GM18873 (cell line): Measurements from ENCODE around the gene IL4I1.
"Not testable (repeated sequence)": the region's sequence is repeated elsewhere in the genome, so short reads cannot be mapped to it uniquely, and the experiment has no call there.

Experiments used
- ATAC-seq: cut with Tn5 transposase; IDR thresholded peaks from one replicate; pipeline ENCODE4 v1.9.1; 2021; ENCODE audit warnings: mild to moderate bottlenecking, moderate library complexity, moderate number of reproducible peaks; ENCODE audit not compliant: unreplicated experiment, low FRiP score

Gene IL4I1

GRCh38 chr19:49925486-49925885 is 28.8 kb upstream of the IL4I1 start:
- no peak for ATAC-seq

- not testable (repeated sequence) for ATAC-seq
Measured at GRCh38 chr19:49924881-49925210, 28.2 kb upstream of the IL4I1 start.

GRCh38 chr19:49924004-49924880 is 27.6 kb upstream of the IL4I1 start:
- ATAC-seq = no peak

- no peak for ATAC-seq
Measured at GRCh38 chr19:49923055-49924003, 26.6 kb upstream of the IL4I1 start.

GRCh38 chr19:49921871-49922795 is 25.4 kb upstream of the IL4I1 start:
- ATAC-seq = no peak

GRCh38 chr19:49920624-49921363 is 24.1 kb upstream of the IL4I1 start:
- ATAC-seq = no peak

- no peak for ATAC-seq
Measured at GRCh38 chr19:49918089-49918488, 21.4 kb upstream of the IL4I1 start.

GRCh38 chr19:49916839-49917733 is 20.4 kb upstream of the IL4I1 start:
- ATAC-seq = no peak

- no peak for ATAC-seq
Measured at GRCh38 chr19:49915271-49915670, 18.6 kb upstream of the IL4I1 start.

GRCh38 chr19:49913720-49914119 is 17.0 kb upstream of the IL4I1 start:
- no peak for ATAC-seq

GRCh38 chr19:49912965-49913685 is 16.4 kb upstream of the IL4I1 start:
- ATAC-seq = no peak

GRCh38 chr19:49911381-49912145 is 14.9 kb upstream of the IL4I1 start:
- ATAC-seq = no peak

- no peak for ATAC-seq
Measured at GRCh38 chr19:49910179-49910578, 13.5 kb upstream of the IL4I1 start.

- ATAC-seq = no peak
Measured at GRCh38 chr19:49908480-49909420, 12.1 kb upstream of the IL4I1 start.

- ATAC-seq = peak; percentile 45
Measured at GRCh38 chr19:49907745-49908446, 11.2 kb upstream of the IL4I1 start.
